GM21576 (cell line): ENCODE data around the gene SUCNR1.
A peak's percentile ranks its signal among the peaks of the same experiment; 100 is the strongest.
"Not testable (repeated sequence)": the region's sequence is repeated elsewhere in the genome, so short reads cannot be mapped to it uniquely, and the experiment has no call there.

Experiments used
- ATAC-seq: cut with Tn5 transposase; IDR thresholded peaks from one replicate; pipeline ENCODE4 v1.9.1; 2021; ENCODE audit warnings: mild to moderate bottlenecking, moderate library complexity; ENCODE audit not compliant: unreplicated experiment

SUCNR1 gene

GRCh38 chr3:151899996-151900395 lies 26.6 kb downstream of the SUCNR1 start:
- no peak for ATAC-seq

- no peak for ATAC-seq
These were observed 27.0 kb downstream of the SUCNR1 start for GRCh38 chr3:151900460-151900859.

- ATAC-seq = no peak
These were observed 27.6 kb downstream of the SUCNR1 start for GRCh38 chr3:151900884-151901643.

GRCh38 chr3:151901644-151902285 lies 28.3 kb downstream of the SUCNR1 start:
- no peak for ATAC-seq

GRCh38 chr3:151903501-151903991 lies 30.1 kb downstream of the SUCNR1 start:
- ATAC-seq = no peak

- ATAC-seq = no peak
These were observed 32.2 kb downstream of the SUCNR1 start for GRCh38 chr3:151905647-151906046.

- no peak for ATAC-seq
These were observed 33.3 kb downstream of the SUCNR1 start for GRCh38 chr3:151906751-151907150.

- no peak for ATAC-seq
These were observed 35.0 kb downstream of the SUCNR1 start for GRCh38 chr3:151908399-151908798.

GRCh38 chr3:151909681-151910405 lies 36.4 kb downstream of the SUCNR1 start:
- no peak for ATAC-seq

GRCh38 chr3:151911462-151911861 lies 38.0 kb downstream of the SUCNR1 start:
- no peak for ATAC-seq

GRCh38 chr3:151912028-151912427 lies 38.6 kb downstream of the SUCNR1 start:
- no peak for ATAC-seq

- ATAC-seq = no peak
These were observed 43.3 kb downstream of the SUCNR1 start for GRCh38 chr3:151916781-151917180.

GRCh38 chr3:151918253-151919029 lies 45.0 kb downstream of the SUCNR1 start:
- ATAC-seq = peak; percentile 53

- no peak for ATAC-seq
These were observed 45.5 kb downstream of the SUCNR1 start for GRCh38 chr3:151919030-151919328.

- no peak for ATAC-seq
These were observed 46.0 kb downstream of the SUCNR1 start for GRCh38 chr3:151919446-151919845.

GRCh38 chr3:151923901-151924300 lies 50.5 kb downstream of the SUCNR1 start:
- no peak for ATAC-seq

GRCh38 chr3:151924753-151925152 lies 51.3 kb downstream of the SUCNR1 start:
- no peak for ATAC-seq

GRCh38 chr3:151925419-151925818 lies 52.0 kb downstream of the SUCNR1 start:
- ATAC-seq = no peak

GRCh38 chr3:151925876-151926275 lies 52.4 kb downstream of the SUCNR1 start:
- no peak for ATAC-seq

GRCh38 chr3:151926956-151927355 lies 53.5 kb downstream of the SUCNR1 start:
- ATAC-seq = no peak

GRCh38 chr3:151927915-151928525 lies 54.6 kb downstream of the SUCNR1 start:
- ATAC-seq = not testable (repeated sequence)
